Panc1 (cell line): Measurements from ENCODE around the gene NGB.

Experiments used
- CTCF ChIP-seq: fragments of 450-650 bp; IDR thresholded peaks from 2 replicates; pipeline ENCODE4 v1.5.1; 2017; ENCODE audit warnings: mild to moderate bottlenecking
- REST ChIP-seq, 2 experiments: IDR thresholded peaks; 2 replicates each; pipeline ENCODE4 v1.6.1; 2011 to 2012; ENCODE audit warnings: low read depth in 2 of 2, control low read depth in 1 of 2, low read length in 1 of 2, mild to moderate bottlenecking in 1 of 2, moderate library complexity in 1 of 2; ENCODE audit not compliant: insufficient read depth in 1 of 2
- TCF7L2 ChIP-seq: IDR thresholded peaks from 2 replicates; pipeline ENCODE4 v1.6.1; 2011; ENCODE audit warnings: mild to moderate bottlenecking, low read depth, low read length, inconsistent platforms

GRCh38 chr14:77314539-77315457 lies 43.8 kb upstream of the NGB start:
- TF ChIP-seq CTCF (no peak), TCF7L2 (no peak), REST (IDR thresholded peaks at IDR 0.05; ENCODE audit: insufficient read depth in 1 of 2, low read depth in 2 of 2, low read length in 1 of 2) (no peak)
